DOHH2 (cell line): ENCODE data around the gene YTHDF1.

Source experiments
- CTCF ChIP-seq: fragments of 200-600 bp; sonication (generic); IDR thresholded peaks from one replicate; pipeline ENCODE4 v1.5.1; 2014; ENCODE audit warnings: antibody characterized with exemption, mild to moderate bottlenecking, low read depth, low read length; ENCODE audit not compliant: poor library complexity, severe bottlenecking
- EZH2phosphoT487 ChIP-seq: fragments of 200-600 bp; sonication (generic); IDR thresholded peaks from 2 replicates; pipeline ENCODE4 v1.6.1; 2017; ENCODE audit warnings: borderline replicate concordance, mild to moderate bottlenecking, antibody characterized with exemption, low read length, moderate library complexity, mixed read lengths

GRCh38 chr20:63187338-63188158 is 28.4 kb downstream of the YTHDF1 start:
- TF ChIP-seq CTCF (no peak), EZH2phosphoT487 (no peak)
